NB4 (cell line): ENCODE data around the gene GRIK3.

Experiments used
- DNase-seq: peaks from one replicate; pipeline ENCODE4 v3.0.0; 2010; ENCODE audit warnings: low read depth
- H3K4me3 ChIP-seq: one replicate; pipeline ENCODE4 v1.5.1; 2011; ENCODE audit warnings: mild to moderate bottlenecking, low read depth, low read length, moderate library complexity
- CTCF ChIP-seq: IDR thresholded peaks from one replicate; pipeline ENCODE4 v1.5.1; 2012; ENCODE audit warnings: low read depth, low read length
- MYC ChIP-seq: IDR thresholded peaks from 2 replicates; pipeline ENCODE4 v1.6.1; 2011; ENCODE audit warnings: low read depth, low read length
- POLR2A ChIP-seq: IDR thresholded peaks from 2 replicates; pipeline ENCODE4 v1.6.1; 2011; ENCODE audit warnings: mild to moderate bottlenecking; ENCODE audit not compliant: insufficient read length; ENCODE audit errors: extremely low read depth
- TF ChIP-seq, protein P1 (sequence below): IDR thresholded peaks from 2 replicates; pipeline ENCODE4 v1.6.1; 2011; ENCODE audit warnings: low read depth, low read length

The GRIK3 gene

GRCh38 chr1:37002898-37003297, 31.4 kb downstream of the GRIK3 start:
- DNase-seq, result no peak
- TF ChIP-seq POLR2A (no peak), MYC (no peak), CTCF (no peak)
- TF ChIP-seq, protein P1, sequence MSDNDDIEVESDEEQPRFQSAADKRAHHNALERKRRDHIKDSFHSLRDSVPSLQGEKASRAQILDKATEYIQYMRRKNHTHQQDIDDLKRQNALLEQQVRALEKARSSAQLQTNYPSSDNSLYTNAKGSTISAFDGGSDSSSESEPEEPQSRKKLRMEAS, result no peak
- H3K4me3 ChIP-seq, result no peak overlapping the region

DNA sequence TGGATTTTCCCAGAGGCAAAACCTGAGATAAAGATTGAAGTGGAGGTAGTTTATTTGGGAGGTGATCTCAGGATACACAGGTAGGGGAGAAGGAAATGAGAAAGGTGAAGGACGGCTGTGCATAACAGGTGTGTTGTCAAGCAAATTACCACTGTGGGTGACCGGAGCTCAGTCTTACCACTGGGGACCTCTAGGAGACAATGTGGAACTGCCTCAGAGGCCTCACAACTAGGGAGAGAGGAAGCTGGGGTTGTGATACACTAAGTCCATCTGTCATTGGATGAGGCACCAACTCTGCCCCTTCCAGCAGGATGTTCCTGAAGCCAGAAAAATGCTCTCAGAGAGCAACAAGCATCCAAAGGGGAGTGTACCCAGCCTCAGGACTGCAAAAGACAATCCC, 32.6 kb downstream of the GRIK3 start:
- no peak for DNase-seq

DNA sequence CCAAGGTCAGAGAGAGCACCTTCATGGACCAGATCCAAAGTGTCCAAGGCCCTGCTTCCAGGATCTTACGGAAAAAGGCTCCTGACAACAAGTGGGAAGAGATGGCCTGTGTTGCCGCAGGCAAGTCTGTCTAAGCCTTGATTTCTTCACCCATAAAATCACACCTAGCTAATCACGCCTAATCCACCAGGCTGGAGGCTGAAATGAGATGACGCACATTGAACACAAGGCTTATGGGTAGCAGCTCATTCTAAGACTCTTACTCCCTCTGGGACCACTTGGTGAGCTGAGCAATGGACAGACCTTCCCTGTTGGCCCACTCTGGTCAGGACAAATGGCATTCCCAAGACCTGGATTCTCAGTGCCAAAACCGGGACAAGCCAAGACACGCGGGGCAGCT, 38.2 kb downstream of the GRIK3 start:
- H3K4me3 ChIP-seq, result no peak overlapping the region
- no peak for TF ChIP-seq POLR2A
- TF ChIP-seq, protein P1, result no peak
- no peak for TF ChIP-seq MYC
- no peak for TF ChIP-seq CTCF
- DNase-seq, result no peak

More for the DNA sequence above, 32.6 kb downstream of the GRIK3 start:
- no peak overlapping the region for H3K4me3 ChIP-seq
- TF ChIP-seq, protein P1, result no peak
- TF ChIP-seq MYC (no peak), CTCF (no peak), POLR2A (no peak)

DNA sequence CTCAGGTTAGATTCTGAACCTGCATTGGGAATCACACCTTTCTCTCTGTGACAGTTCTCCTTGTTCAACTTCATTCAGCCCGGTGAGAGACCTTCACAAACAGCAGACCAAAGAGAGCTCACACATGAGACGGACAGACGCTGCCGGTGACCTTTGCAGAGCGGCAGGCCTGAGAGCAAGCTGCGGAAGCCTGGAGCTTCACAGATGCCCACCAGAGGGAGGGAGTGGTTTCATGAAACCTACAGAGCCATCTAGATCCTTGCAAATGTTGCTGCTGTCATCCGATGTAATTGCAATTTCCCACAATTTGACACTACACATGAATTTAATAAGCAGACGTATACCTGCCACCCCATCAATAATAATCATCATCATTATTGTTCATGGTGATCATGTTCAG, 39.4 kb downstream of the GRIK3 start:
- TF ChIP-seq MYC (no peak), POLR2A (no peak), CTCF (no peak)
- TF ChIP-seq, protein P1, result no peak
- no peak overlapping the region for H3K4me3 ChIP-seq
- no peak for DNase-seq

GRCh38 chr1:36994294-36994693, 40.0 kb downstream of the GRIK3 start:
- TF ChIP-seq, protein P1, result no peak
- TF ChIP-seq CTCF (no peak), MYC (no peak), POLR2A (no peak)
- DNase-seq, result no peak
- H3K4me3 ChIP-seq, result no peak overlapping the region
